Caco-2 (cell line): ENCODE results near the gene PPM1H. TPM values are rescaled to one million over a fixed set of nuclear protein-coding genes. Genes with fewer than 3 reads are reported as not detected.

Experiments used
- BruUV-seq: library from RNA; stranded (reverse); fragments of 400-500 nt; replicated peaks from 2 replicates; lab custom pipeline; 2021; lab: Mats Ljungman, UMichigan
- CTCF ChIA-PET: fragments of 300-600 bp; sonication (Branson Sonifier 250); formaldehyde crosslinking; loops from one replicate; lab custom pipeline; 2022; ENCODE audit warnings: antibody characterized with exemption; lab: Charles Lee
- POLR2A ChIA-PET: fragments of 300-600 bp; sonication (Branson Sonifier 250); formaldehyde crosslinking; loops from one replicate; lab custom pipeline; 2022; ENCODE audit warnings: antibody characterized with exemption; lab: Charles Lee
- DNase-seq, 2 experiments: peaks; one replicate each; pipeline versions ENCODE4 v3.0.0 to v3.0.0-alpha.2; 2020 to 2022
- H3K27me3 ChIP-seq: replicated peaks from 2 replicates; pipeline ENCODE4 v1.6.0; 2011; ENCODE audit warnings: low read length; ENCODE audit not compliant: control insufficient read depth, insufficient read depth
- H3K36me3 ChIP-seq: 2 replicates; pipeline ENCODE4 v1.5.1; 2011; ENCODE audit warnings: low read length; ENCODE audit not compliant: control insufficient read depth, insufficient read depth
- H3K4me1 ChIP-seq: fragments of 250-450 bp; sonication (Bioruptor Pico); 2 replicates; pipeline ENCODE4 v1.5.1; 2020; ENCODE audit warnings: mild to moderate bottlenecking
- H3K4me3 ChIP-seq: 2 replicates; pipeline ENCODE4 v1.5.1; 2011; ENCODE audit warnings: low read depth, mild to moderate bottlenecking, control low read depth, low read length
- H3K9me3 ChIP-seq: fragments of 250-450 bp; sonication (Bioruptor Pico); 2 replicates; pipeline ENCODE4 v1.5.1; 2020; ENCODE audit warnings: mild to moderate bottlenecking, moderate library complexity
- H3K27ac Mint-ChIP-seq: one replicate; pipeline ENCODE4 v1.8.0; 2022; ENCODE audit warnings: mixed read lengths; ENCODE audit not compliant: unreplicated experiment
- H3K27me3 Mint-ChIP-seq: one replicate; pipeline ENCODE4 v1.8.0; 2022; ENCODE audit warnings: mixed read lengths; ENCODE audit not compliant: insufficient read depth, unreplicated experiment
- H3K36me3 Mint-ChIP-seq: one replicate; pipeline ENCODE4 v1.8.0; 2022; ENCODE audit warnings: mild to moderate bottlenecking, mixed read lengths; ENCODE audit not compliant: insufficient read depth, unreplicated experiment
- H3K4me1 Mint-ChIP-seq: one replicate; pipeline ENCODE4 v1.8.0; 2022; ENCODE audit warnings: low read depth, mixed read lengths; ENCODE audit not compliant: unreplicated experiment
- H3K4me3 Mint-ChIP-seq: one replicate; pipeline ENCODE4 v1.8.0; 2022; ENCODE audit warnings: mild to moderate bottlenecking, moderate library complexity, mixed read lengths; ENCODE audit not compliant: unreplicated experiment
- H3K9me3 Mint-ChIP-seq: one replicate; pipeline ENCODE4 v1.8.0; 2022; ENCODE audit warnings: mixed read lengths; ENCODE audit not compliant: unreplicated experiment
- intact Hi-C: fragments of 100-400 bp; cut with micrococcal nuclease; formaldehyde crosslinking; loops from one replicate; pipeline ENCODE4 v1.10.0; 2022; ENCODE audit not compliant: unreplicated experiment
- total RNA-seq: library from RNA; stranded (reverse); gene quantifications from 2 replicates; pipeline ENCODE4 v1.2.3, GENCODE V29; 2022
- TF ChIP-seq, protein P1 (sequence below), 2 experiments: fragments of 200-600 bp in 1 of 2; IDR thresholded peaks; 1 replicate in 1 of 2; 2 replicates in 1 of 2; pipeline versions ENCODE4 v1.5.1 to v1.8.0; 2011 to 2022; ENCODE audit warnings: antibody characterized with exemption in 1 of 2, control low read depth in 1 of 2, inconsistent platforms in 1 of 2, low read depth in 1 of 2, low read length in 1 of 2, mild to moderate bottlenecking in 1 of 2, moderate library complexity in 1 of 2; ENCODE audit not compliant: insufficient read depth in 1 of 2, severe bottlenecking in 1 of 2, unreplicated experiment in 1 of 2

The PPM1H gene
- total RNA-seq, 1 experiment from 2014 or later: 151 TPM

DNA sequence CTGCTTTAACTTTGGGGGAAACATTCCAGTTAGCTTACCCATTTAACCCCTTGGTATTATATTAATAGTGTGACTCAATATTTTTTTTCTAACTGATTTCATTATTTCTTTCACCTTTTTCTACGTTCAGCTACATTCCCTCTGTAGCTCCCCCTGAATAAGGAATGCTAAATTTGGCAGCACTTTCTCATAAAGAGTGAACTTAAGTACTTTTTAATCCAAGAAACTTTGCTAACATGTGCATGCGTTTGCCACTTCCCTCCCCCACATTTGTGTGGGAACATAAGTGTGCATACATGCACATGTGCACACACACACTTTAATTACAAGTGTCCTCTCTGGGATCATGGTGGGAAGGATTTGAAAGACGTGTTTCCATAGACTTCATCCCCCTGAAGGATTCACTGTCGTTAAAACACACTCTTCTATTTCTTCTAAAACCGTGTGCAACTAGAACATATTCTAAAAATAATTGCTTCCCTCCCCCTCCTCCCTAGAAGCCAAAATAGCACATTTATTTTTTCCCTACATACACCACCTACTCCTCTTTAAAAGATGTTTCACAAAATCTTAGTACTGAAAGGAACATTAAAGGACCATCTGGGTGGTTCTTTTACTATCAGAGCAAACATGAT lies 142.6 kb downstream of the PPM1H start:
- intact Hi-C loops: no loop called here
- no peak overlapping the region for H3K4me3 ChIP-seq
- no peaks in the 10 kb centered on the region; the same call in none of the 2 replicates for H3K36me3 ChIP-seq
- no peaks in the 10 kb centered on the region for H3K27me3 Mint-ChIP-seq
- peaks cover 23% of the 10 kb centered on the region for H3K4me1 ChIP-seq
- H3K27me3 ChIP-seq: no peaks in the 10 kb centered on the region
- no peaks in the 10 kb centered on the region for H3K9me3 ChIP-seq
- H3K36me3 Mint-ChIP-seq: peaks cover 92% of the 10 kb centered on the region
- peaks cover 7% of the 10 kb centered on the region for H3K4me1 Mint-ChIP-seq
- H3K9me3 Mint-ChIP-seq: no peaks in the 10 kb centered on the region
- TF ChIP-seq, protein P1, sequence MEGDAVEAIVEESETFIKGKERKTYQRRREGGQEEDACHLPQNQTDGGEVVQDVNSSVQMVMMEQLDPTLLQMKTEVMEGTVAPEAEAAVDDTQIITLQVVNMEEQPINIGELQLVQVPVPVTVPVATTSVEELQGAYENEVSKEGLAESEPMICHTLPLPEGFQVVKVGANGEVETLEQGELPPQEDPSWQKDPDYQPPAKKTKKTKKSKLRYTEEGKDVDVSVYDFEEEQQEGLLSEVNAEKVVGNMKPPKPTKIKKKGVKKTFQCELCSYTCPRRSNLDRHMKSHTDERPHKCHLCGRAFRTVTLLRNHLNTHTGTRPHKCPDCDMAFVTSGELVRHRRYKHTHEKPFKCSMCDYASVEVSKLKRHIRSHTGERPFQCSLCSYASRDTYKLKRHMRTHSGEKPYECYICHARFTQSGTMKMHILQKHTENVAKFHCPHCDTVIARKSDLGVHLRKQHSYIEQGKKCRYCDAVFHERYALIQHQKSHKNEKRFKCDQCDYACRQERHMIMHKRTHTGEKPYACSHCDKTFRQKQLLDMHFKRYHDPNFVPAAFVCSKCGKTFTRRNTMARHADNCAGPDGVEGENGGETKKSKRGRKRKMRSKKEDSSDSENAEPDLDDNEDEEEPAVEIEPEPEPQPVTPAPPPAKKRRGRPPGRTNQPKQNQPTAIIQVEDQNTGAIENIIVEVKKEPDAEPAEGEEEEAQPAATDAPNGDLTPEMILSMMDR (IDR thresholded peaks at IDR 0.05; ENCODE audit: insufficient read depth in 1 of 2, low read depth in 1 of 2, low read length in 1 of 2, severe bottlenecking in 1 of 2, unreplicated experiment in 1 of 2): no peak
- H3K4me3 Mint-ChIP-seq: no peak overlapping the region
- no peak overlapping the region for H3K27ac Mint-ChIP-seq
- DNase-seq: no peak
- ChIA-PET POLR2A (no interaction called here), CTCF (no interaction called here)
- no TSS peak for BruUV-seq

DNA sequence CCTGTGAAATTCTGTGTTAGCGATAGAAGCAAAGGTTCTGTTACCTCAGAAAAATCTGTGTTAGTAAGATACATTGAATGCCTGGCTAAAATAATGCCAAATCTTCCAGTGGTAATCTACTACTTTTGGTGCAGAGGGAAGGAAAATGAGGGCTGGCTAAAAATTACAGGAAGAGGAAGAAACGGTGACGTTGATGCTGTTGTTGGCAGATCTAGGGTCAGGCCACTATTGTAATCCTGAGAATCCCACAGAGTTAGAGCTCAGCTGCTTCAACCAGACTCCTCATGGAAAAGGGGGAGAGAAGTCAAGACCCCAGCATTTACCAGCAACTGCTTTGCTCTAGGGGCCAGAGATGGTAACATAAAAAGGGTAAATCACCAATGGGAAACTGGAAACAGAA lies 145.1 kb downstream of the PPM1H start:
- Mint-ChIP-seq H3K36me3 (peaks cover 94% of the 10 kb centered on the region), H3K27ac (no peak overlapping the region), H3K4me3 (no peak overlapping the region), H3K4me1 (peaks cover 7% of the 10 kb centered on the region), H3K27me3 (no peaks in the 10 kb centered on the region), H3K9me3 (no peaks in the 10 kb centered on the region)
- ChIA-PET CTCF (no interaction called here), POLR2A (no interaction called here)
- no peak for DNase-seq
- no peaks in the 10 kb centered on the region for H3K27me3 ChIP-seq
- peaks cover 23% of the 10 kb centered on the region for H3K4me1 ChIP-seq
- no peaks in the 10 kb centered on the region for H3K9me3 ChIP-seq
- peaks cover 4% of the 10 kb centered on the region for H3K36me3 ChIP-seq
- no peak overlapping the region for H3K4me3 ChIP-seq
- no TSS peak for BruUV-seq
- intact Hi-C loops: no loop called here
- TF ChIP-seq, protein P1 (IDR thresholded peaks at IDR 0.05; ENCODE audit: insufficient read depth in 1 of 2, low read depth in 1 of 2, low read length in 1 of 2, severe bottlenecking in 1 of 2, unreplicated experiment in 1 of 2): no peak

DNA sequence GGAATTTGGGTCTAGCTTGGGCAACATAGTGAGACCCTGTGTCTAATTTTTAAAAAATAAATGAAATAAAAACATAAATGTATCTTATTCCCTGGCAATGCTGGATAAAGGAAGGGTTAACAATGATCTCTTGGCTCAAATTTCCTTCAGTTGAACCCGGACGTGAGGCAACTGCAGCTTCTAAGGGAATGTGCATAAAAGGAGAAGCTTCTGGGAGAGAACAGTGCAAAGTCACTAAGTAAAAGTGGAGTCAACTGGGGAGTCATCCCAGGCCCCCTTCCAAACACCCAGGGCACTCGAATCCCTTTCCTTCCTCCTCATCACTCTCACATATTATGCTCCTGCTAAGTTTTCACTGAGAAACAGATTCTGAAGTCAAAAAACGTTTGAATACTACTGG lies 147.3 kb downstream of the PPM1H start:
- H3K4me3 ChIP-seq: no peak overlapping the region
- DNase-seq: no peak
- intact Hi-C loops: no loop called here
- Mint-ChIP-seq H3K4me3 (no peak overlapping the region), H3K27me3 (no peaks in the 10 kb centered on the region), H3K4me1 (no peaks in the 10 kb centered on the region), H3K36me3 (peaks cover 85% of the 10 kb centered on the region), H3K27ac (no peak overlapping the region), H3K9me3 (no peaks in the 10 kb centered on the region)
- ChIA-PET CTCF (no interaction called here), POLR2A (no interaction called here)
- no TSS peak for BruUV-seq
- H3K4me1 ChIP-seq: peaks cover 9% of the 10 kb centered on the region
- no peaks in the 10 kb centered on the region for H3K27me3 ChIP-seq
- no peaks in the 10 kb centered on the region for H3K9me3 ChIP-seq
- TF ChIP-seq, protein P1 (IDR thresholded peaks at IDR 0.05; ENCODE audit: insufficient read depth in 1 of 2, low read depth in 1 of 2, low read length in 1 of 2, severe bottlenecking in 1 of 2, unreplicated experiment in 1 of 2): no peak
- H3K36me3 ChIP-seq: peaks cover 4% of the 10 kb centered on the region
